ENCODE data around the gene SAP30BP. TPM values are rescaled to one million over a fixed set of nuclear protein-coding genes. Genes with fewer than 3 reads are reported as not detected.

The SAP30BP gene
- total and polyA plus RNA-seq, 2 of the 13 experiments (the other 11 are each of a cell fraction or from before 2014, with no cell fraction given), result 67.7 to 99.4 TPM

DNA sequence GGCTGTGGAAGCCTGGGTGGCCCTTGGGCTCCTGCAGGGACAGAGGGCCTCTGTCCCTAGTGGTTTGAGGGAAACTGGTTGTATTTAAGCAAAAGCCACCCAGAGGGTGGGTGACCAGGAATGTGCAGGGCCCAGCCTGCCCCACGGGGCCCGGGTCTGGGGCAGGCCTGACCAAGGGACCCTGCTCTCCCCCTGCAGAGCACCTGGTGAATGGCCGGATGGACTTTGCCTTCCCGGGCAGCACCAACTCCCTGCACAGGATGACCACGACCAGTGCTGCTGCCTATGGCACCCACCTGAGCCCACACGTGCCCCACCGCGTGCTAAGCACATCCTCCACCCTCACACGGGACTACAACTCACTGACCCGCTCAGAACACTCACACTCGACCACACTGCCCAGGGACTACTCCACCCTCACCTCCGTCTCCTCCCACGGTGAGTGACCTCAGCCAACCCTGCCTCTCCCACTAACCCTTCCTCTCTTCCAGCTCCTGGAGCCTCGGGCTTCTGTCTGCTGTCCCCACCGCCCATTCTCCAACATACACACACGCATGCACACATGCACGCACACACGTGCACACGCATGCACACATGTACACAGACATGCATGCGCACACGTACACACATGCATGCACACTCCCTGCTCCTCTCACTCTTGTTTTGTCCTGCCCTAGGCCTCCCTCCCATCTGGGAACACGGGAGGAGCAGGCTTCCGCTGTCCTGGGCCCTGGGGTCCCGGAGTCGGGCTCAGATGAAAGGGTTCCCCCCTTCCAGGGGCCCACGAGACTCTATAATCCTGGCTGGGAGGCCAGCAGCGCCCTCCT lies 87.5 kb downstream of the SAP30BP start (continued):
- TF ChIP-seq, protein P1, sequence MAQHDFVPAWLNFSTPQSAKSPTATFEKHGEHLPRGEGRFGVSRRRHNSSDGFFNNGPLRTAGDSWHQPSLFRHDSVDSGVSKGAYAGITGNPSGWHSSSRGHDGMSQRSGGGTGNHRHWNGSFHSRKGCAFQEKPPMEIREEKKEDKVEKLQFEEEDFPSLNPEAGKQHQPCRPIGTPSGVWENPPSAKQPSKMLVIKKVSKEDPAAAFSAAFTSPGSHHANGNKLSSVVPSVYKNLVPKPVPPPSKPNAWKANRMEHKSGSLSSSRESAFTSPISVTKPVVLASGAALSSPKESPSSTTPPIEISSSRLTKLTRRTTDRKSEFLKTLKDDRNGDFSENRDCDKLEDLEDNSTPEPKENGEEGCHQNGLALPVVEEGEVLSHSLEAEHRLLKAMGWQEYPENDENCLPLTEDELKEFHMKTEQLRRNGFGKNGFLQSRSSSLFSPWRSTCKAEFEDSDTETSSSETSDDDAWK (CRISPR knock-in tag; IDR thresholded peaks at IDR 0.05), result no peak
- TF ChIP-seq STAT6 (CRISPR knock-in tag; IDR thresholded peaks at IDR 0.05; ENCODE audit: borderline replicate concordance), result 0 out of 2 replicates have a peak, but pooled peaks have one; percentile 64
- TF ChIP-seq ZNF564 (CRISPR knock-in tag; IDR thresholded peaks at IDR 0.05), result peak; percentile 74
- TF ChIP-seq, protein P2, sequence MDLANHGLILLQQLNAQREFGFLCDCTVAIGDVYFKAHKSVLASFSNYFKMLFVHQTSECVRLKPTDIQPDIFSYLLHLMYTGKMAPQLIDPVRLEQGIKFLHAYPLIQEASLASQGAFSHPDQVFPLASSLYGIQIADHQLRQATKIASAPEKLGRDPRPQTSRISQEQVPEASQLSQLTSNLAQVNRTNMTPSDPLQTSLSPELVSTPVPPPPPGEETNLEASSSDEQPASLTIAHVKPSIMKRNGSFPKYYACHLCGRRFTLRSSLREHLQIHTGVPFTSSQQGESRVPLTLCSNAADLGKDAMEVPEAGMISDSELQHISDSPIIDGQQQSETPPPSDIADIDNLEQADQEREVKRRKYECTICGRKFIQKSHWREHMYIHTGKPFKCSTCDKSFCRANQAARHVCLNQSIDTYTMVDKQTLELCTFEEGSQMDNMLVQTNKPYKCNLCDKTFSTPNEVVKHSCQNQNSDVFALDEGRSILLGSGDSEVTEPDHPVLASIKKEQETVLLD (CRISPR knock-in tag; IDR thresholded peaks at IDR 0.05; ENCODE audit: low read depth), result peak; percentile 53; the same call in 1 of the 2 replicates
- TF ChIP-seq ZNF629 (CRISPR knock-in tag; conservative IDR thresholded peaks at IDR 0.05), result peak; percentile 60
- TF ChIP-seq CBFB (CRISPR knock-in tag; IDR thresholded peaks at IDR 0.05), result no peak
- TF ChIP-seq ZNF713 (CRISPR knock-in tag; IDR thresholded peaks at IDR 0.05), result peak; percentile 62; the same call in 1 of the 2 replicates
- peak; percentile 78 for TF ChIP-seq HOXA3 (CRISPR knock-in tag; IDR thresholded peaks at IDR 0.05)
- peak; percentile 60 for TF ChIP-seq MED1 (CRISPR knock-in tag; IDR thresholded peaks at IDR 0.05)
- no peak for TF ChIP-seq SYNCRIP (IDR thresholded peaks at IDR 0.05; ENCODE audit: insufficient read depth, low read depth, low read length)
- TF ChIP-seq ZNF83 (CRISPR knock-in tag; IDR thresholded peaks at IDR 0.05; ENCODE audit: borderline replicate concordance), result no peak; the same call in 1 of the 2 replicates
- TF ChIP-seq ARID2 (CRISPR knock-in tag; IDR thresholded peaks at IDR 0.05; ENCODE audit: borderline replicate concordance), result 0 out of 2 replicates have a peak, but pooled peaks have one; percentile 29
- peak; percentile 94; the same call in 1 of the 2 replicates for TF ChIP-seq ZNF570 (CRISPR knock-in tag; IDR thresholded peaks at IDR 0.05; ENCODE audit: borderline replicate concordance)
- no peak for TF ChIP-seq CREB3 (CRISPR knock-in tag; IDR thresholded peaks at IDR 0.05)
- peak; percentile 80; the same call in 1 of the 2 replicates for TF ChIP-seq ZNF256 (CRISPR knock-in tag; conservative IDR thresholded peaks at IDR 0.05)
- TF ChIP-seq ERF (CRISPR knock-in tag; IDR thresholded peaks at IDR 0.05), result peak; percentile 71; the same call in 1 of the 2 replicates
- no peak for TF ChIP-seq MTF1 (CRISPR knock-in tag; IDR thresholded peaks at IDR 0.05)
- no peak; the same call in 1 of the 2 replicates for TF ChIP-seq ZNF543 (CRISPR knock-in tag; IDR thresholded peaks at IDR 0.05)
- TF ChIP-seq RAD21 (CRISPR knock-in tag; IDR thresholded peaks at IDR 0.05), result no peak; the same call in 1 of the 2 replicates
- no peak; the same call in 1 of the 2 replicates for TF ChIP-seq IRF2 (CRISPR knock-in tag; IDR thresholded peaks at IDR 0.05)
- TF ChIP-seq XRCC5 (optimal IDR thresholded peaks at IDR 0.05; ENCODE audit: low read length), result no peak
